GM12892 (cell line): ENCODE measurements around the gene METTL23.

ENCODE experiments used
- POLR2A ChIP-seq: IDR thresholded peaks from 2 replicates; pipeline ENCODE4 v1.6.1; 2011; ENCODE audit warnings: low read depth, low read length, control low read depth
- TAF1 ChIP-seq: IDR thresholded peaks from 2 replicates; pipeline ENCODE4 v1.6.1; 2011; ENCODE audit warnings: low read depth, mild to moderate bottlenecking, control low read depth, low read length, borderline replicate concordance

GRCh38 chr17:76715496-76715830 lies 11.2 kb upstream of the METTL23 start:
- TF ChIP-seq POLR2A (no peak), TAF1 (no peak)
